IMR-90 (cell line): Measurements from ENCODE around the gene NUP50. TPM values are rescaled to one million over a fixed set of nuclear protein-coding genes. Genes with fewer than 3 reads are reported as not detected.

Experiments
- ATAC-seq: fragments of 200-7000 bp; cut with Tn5 transposase; 2 replicates; pipeline ENCODE4 v1.9.1; 2020; ENCODE audit warnings: low read depth, mild to moderate bottlenecking, moderate library complexity
- BruUV-seq: library from RNA; stranded (reverse); fragments of 400-500 nt; replicated peaks from 2 replicates; lab custom pipeline; 2021; lab: Mats Ljungman, UMichigan
- CTCF ChIA-PET: fragments of 300-600 bp; formaldehyde crosslinking; extraction: SDS; loops from one replicate; lab custom pipeline; 2021; ENCODE audit warnings: antibody characterized with exemption; lab: Yijun Ruan, JAX
- POLR2A ChIA-PET: fragments of 300-600 bp; sonication (Branson Sonifier 250); formaldehyde crosslinking; loops from one replicate; lab custom pipeline; 2022; ENCODE audit warnings: antibody characterized with exemption; ENCODE audit not compliant: unreplicated experiment; lab: Charles Lee
- DNase-seq: peaks from one replicate; pipeline ENCODE4 v3.0.0; 2013
- H2AFZ ChIP-seq: replicated peaks from 2 replicates; pipeline ENCODE3; 2013; ENCODE audit warnings: low read length, mild to moderate bottlenecking; ENCODE audit not compliant: poor library complexity
- H2AK5ac ChIP-seq: 2 replicates; pipeline ENCODE4 v1.6.1; 2013; ENCODE audit warnings: low read depth, low read length, inconsistent platforms
- H2AK9ac ChIP-seq: replicated peaks from 2 replicates; pipeline ENCODE3; 2013; ENCODE audit warnings: mild to moderate bottlenecking, low read depth, low read length, moderate library complexity; ENCODE audit not compliant: poor library complexity
- H2BK120ac ChIP-seq: 2 replicates; pipeline ENCODE4 v1.6.1; 2013; ENCODE audit warnings: low read depth, low read length, inconsistent platforms
- H2BK15ac ChIP-seq: 3 replicates; pipeline ENCODE4 v1.6.1; 2013; ENCODE audit warnings: low read depth, low read length, inconsistent platforms
- H2BK20ac ChIP-seq: 2 replicates; pipeline ENCODE4 v1.6.1; 2013; ENCODE audit warnings: low read depth, mild to moderate bottlenecking, inconsistent platforms, low read length, moderate library complexity
- H2BK5ac ChIP-seq: 2 replicates; pipeline ENCODE4 v1.6.1; 2013; ENCODE audit warnings: mild to moderate bottlenecking, low read depth, low read length, inconsistent platforms; ENCODE audit not compliant: poor library complexity, severe bottlenecking
- H3K14ac ChIP-seq: replicated peaks from 2 replicates; pipeline ENCODE4 v1.6.1; 2013; ENCODE audit warnings: low read depth, low read length, inconsistent platforms
- H3K18ac ChIP-seq: 2 replicates; pipeline ENCODE4 v1.6.1; 2013; ENCODE audit warnings: low read depth, low read length, control low read depth
- H3K23ac ChIP-seq: 2 replicates; pipeline ENCODE4 v1.6.1; 2013; ENCODE audit warnings: low read depth, low read length, inconsistent platforms
- H3K27ac ChIP-seq: 2 replicates; pipeline ENCODE4 v1.5.1; 2013; ENCODE audit warnings: mild to moderate bottlenecking, control low read depth, low read length; ENCODE audit not compliant: insufficient read depth
- H3K27me3 ChIP-seq: 2 replicates; pipeline ENCODE4 v1.6.1; 2013; ENCODE audit warnings: low read length; ENCODE audit not compliant: control insufficient read depth, insufficient read depth
- H3K36me3 ChIP-seq: 2 replicates; pipeline ENCODE4 v1.6.1; 2013; ENCODE audit warnings: low read length, mixed read lengths; ENCODE audit not compliant: control insufficient read depth, insufficient read depth
- H3K4ac ChIP-seq: 2 replicates; pipeline ENCODE4 v1.6.1; 2013; ENCODE audit warnings: low read depth, low read length, inconsistent platforms
- H3K4me1 ChIP-seq: 2 replicates; pipeline ENCODE4 v1.6.1; 2013; ENCODE audit warnings: low read length, mixed read lengths; ENCODE audit not compliant: control insufficient read depth, insufficient read depth
- H3K4me2 ChIP-seq: 2 replicates; pipeline ENCODE4 v1.6.1; 2013; ENCODE audit warnings: low read depth, mild to moderate bottlenecking, control low read depth, low read length, moderate library complexity
- H3K4me3 ChIP-seq: 2 replicates; pipeline ENCODE4 v1.5.1; 2013; ENCODE audit warnings: low read depth, mild to moderate bottlenecking, control low read depth, low read length, moderate library complexity; ENCODE audit not compliant: insufficient read depth
- H3K56ac ChIP-seq: 2 replicates; pipeline ENCODE4 v1.6.1; 2013; ENCODE audit warnings: low read length, inconsistent platforms; ENCODE audit not compliant: insufficient read depth; ENCODE audit errors: extremely low read depth
- H3K79me1 ChIP-seq, 2 experiments: 2 replicates each; pipeline ENCODE4 v1.6.1; 2013; ENCODE audit warnings: low read length in 2 of 2, inconsistent platforms in 1 of 2, low read depth in 1 of 2
- H3K9ac ChIP-seq: 2 replicates; pipeline ENCODE4 v1.6.1; 2013; ENCODE audit warnings: low read depth, low read length, control low read depth
- H3K9me1 ChIP-seq: 2 replicates; pipeline ENCODE4 v1.6.1; 2013; ENCODE audit warnings: low read length, inconsistent platforms; ENCODE audit not compliant: insufficient read depth
- H3K9me3 ChIP-seq: 2 replicates; pipeline ENCODE4 v1.6.1; 2013; ENCODE audit warnings: low read length; ENCODE audit not compliant: control insufficient read depth, insufficient read depth
- H4K20me1 ChIP-seq: 2 replicates; pipeline ENCODE4 v1.6.1; 2013; ENCODE audit warnings: low read length, inconsistent platforms; ENCODE audit not compliant: insufficient read depth
- H4K5ac ChIP-seq: 2 replicates; pipeline ENCODE4 v1.6.1; 2013; ENCODE audit warnings: mild to moderate bottlenecking, low read depth, low read length, control low read depth
- H4K8ac ChIP-seq, 2 experiments: 2 replicates each; pipeline ENCODE4 v1.6.1; 2013; ENCODE audit warnings: low read depth in 2 of 2, low read length in 2 of 2, control low read depth in 1 of 2, inconsistent platforms in 1 of 2
- H4K91ac ChIP-seq: 2 replicates; pipeline ENCODE4 v1.6.1; 2013; ENCODE audit warnings: low read depth, low read length, inconsistent platforms; ENCODE audit not compliant: insufficient read depth
- CEBPB ChIP-seq: IDR thresholded peaks from 2 replicates; pipeline ENCODE4 v1.6.1; 2012; ENCODE audit warnings: low read depth, low read length, improper control_type of control experiment
- MXI1 ChIP-seq: IDR thresholded peaks from 2 replicates; pipeline ENCODE4 v1.6.1; 2012; ENCODE audit warnings: low read depth, mild to moderate bottlenecking, low read length, moderate library complexity, borderline replicate concordance
- RCOR1 ChIP-seq: IDR thresholded peaks from 2 replicates; pipeline ENCODE4 v1.6.1; 2012; ENCODE audit warnings: mild to moderate bottlenecking, low read length, improper control_type of control experiment; ENCODE audit not compliant: insufficient replicate concordance
- RFX5 ChIP-seq: IDR thresholded peaks from 2 replicates; pipeline ENCODE4 v1.8.0; 2012; ENCODE audit warnings: low read depth, mild to moderate bottlenecking, low read length, moderate library complexity
- SMC3 ChIP-seq: fragments of 150-350 bp; IDR thresholded peaks from 2 replicates; pipeline ENCODE4 v1.6.1; 2016; ENCODE audit warnings: low read depth, mild to moderate bottlenecking, antibody characterized with exemption, low read length, moderate library complexity
- WGBS, 2 experiments: methylation state at CpG; one replicate each; pipeline versions ENCODE4 v1.1.5 to v1.1.7; 2013; ENCODE audit warnings: missing lambda C conversion rate in 2 of 2; ENCODE audit not compliant: insufficient read length in 1 of 2; ENCODE audit errors: extremely low coverage in 2 of 2; 5-methylcytosine and 5-hydroxymethylcytosine counted together
- dilution Hi-C: fragments of 300-500 bp; cut with HindIII; formaldehyde crosslinking; loops from one replicate; pipeline ENCODE4 v1.14.3; 2018; ENCODE audit warnings: low sequenced_read_pairs; ENCODE audit not compliant: unreplicated experiment
- in situ Hi-C: fragments of 300-500 bp; cut with MboI; formaldehyde crosslinking; loops from 3 replicates; pipeline ENCODE4 v1.14.3; 2019; ENCODE audit warnings: low sequenced_read_pairs, inconsistent platforms, mixed read lengths
- intact Hi-C: fragments of 100-400 bp; cut with micrococcal nuclease; formaldehyde crosslinking; loops from 2 replicates; pipeline ENCODE4 v1.10.0; 2022
- polyA plus RNA-seq, 3 experiments: library from polyadenylated mRNA; depleted of rRNA; stranded (reverse); fragments of >200 nt; gene quantifications; 2 replicates each; pipeline ENCODE4 v1.2.3, GENCODE V29; 2012; ENCODE audit warnings: low replicate concordance in 1 of 3
- total RNA-seq: library from RNA; depleted of rRNA; stranded (reverse); fragments of >200 nt; gene quantifications from 2 replicates; pipeline ENCODE4 v1.2.3, GENCODE V29; 2012

The NUP50 gene
- total and polyA plus RNA-seq, 2 of the 4 experiments (the other 2 are of a cell fraction) = 12.8 to 65.4 TPM

DNA sequence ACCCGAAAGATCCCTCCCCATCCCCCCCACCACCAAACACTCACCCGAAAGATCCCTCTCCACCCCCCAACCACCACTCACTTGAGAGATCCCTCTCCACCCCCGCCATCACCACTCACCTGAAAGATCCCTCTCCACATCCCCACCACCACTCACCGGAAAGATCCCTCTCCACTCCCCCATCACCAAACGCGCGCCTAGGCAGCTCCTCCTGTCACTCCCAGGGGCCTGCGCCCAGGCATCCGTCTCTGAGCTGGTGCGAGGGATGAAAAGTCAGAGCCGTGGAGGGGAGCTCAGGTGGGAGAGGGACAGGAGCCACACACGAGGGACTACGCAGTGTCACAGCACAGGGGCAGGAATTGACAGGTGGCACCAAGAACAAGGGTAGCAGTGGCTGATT, 65.5 kb downstream of the NUP50 start:
- dilution Hi-C loops (no loop called here), in situ Hi-C loops (no loop called here), intact Hi-C loops (no loop called here)
- Histone ChIP-seq H3K56ac (no peak overlapping the region), H2BK20ac (no peak overlapping the region), H3K4me3 (no peak overlapping the region), H2AK9ac (no peak overlapping the region), H3K14ac (no peak overlapping the region), H3K36me3 (peaks cover 4% of the 10 kb centered on the region; the same call in 1 of the 2 replicates), H3K23ac (no peak overlapping the region), H2AFZ (no peak overlapping the region), H4K91ac (no peak overlapping the region), H2BK15ac (no peak overlapping the region), H4K5ac (no peak overlapping the region), H3K4me1 (peaks cover 7% of the 10 kb centered on the region; the same call in 1 of the 2 replicates), H3K27ac (no peak overlapping the region), H2BK120ac (no peak overlapping the region), H3K27me3 (no peaks in the 10 kb centered on the region), H3K9ac (no peak overlapping the region), H3K79me1 (peaks cover 1 to 61% of the 10 kb centered on the region in 2 experiments; a peak in 2 of 4 replicates), H3K9me1 (no peaks in the 10 kb centered on the region), H4K20me1 (peaks cover 53% of the 10 kb centered on the region), H2BK5ac (no peak overlapping the region), H3K4ac (no peak overlapping the region), H3K9me3 (no peaks in the 10 kb centered on the region), H2AK5ac (no peak overlapping the region), H3K18ac (no peak overlapping the region), H3K4me2 (no peak overlapping the region), H4K8ac (no peak overlapping the region)
- 79% methylated on average over 3 of the region's 13 CpGs; no CpG with 5 or more reads in 1 of the 2 experiments for WGBS, 2 experiments
- CTCF ChIA-PET = no interaction called here
- TF ChIP-seq RFX5 (no peak), RCOR1 (no peak), SMC3 (no peak), MXI1 (no peak), CEBPB (no peak)
- BruUV-seq = no TSS peak
- DNase-seq (no peak), ATAC-seq (no peak)
- POLR2A ChIA-PET = no interaction called here
